Measurements from ENCODE around the gene EIF5A2.
"Not testable (repeated sequence)": the region's sequence is repeated elsewhere in the genome, so short reads cannot be mapped to it uniquely, and the experiment has no call there.

Gene EIF5A2

GRCh38 chr3:170908235-170909116 is at the start of gene EIF5A2:
Gene EIF5A2 (minus strand): TSS chr3:170908637. CDS start chr3:170907806, 831 bp downstream.
- in situ Hi-C loops (cut with MboI; ENCODE audit: low sequenced_read_pairs), result no loop called here

GRCh38 chr3:170956647-170957046 is 48.2 kb upstream of the EIF5A2 start:
- in situ Hi-C loops (cut with MboI; ENCODE audit: low sequenced_read_pairs), result no loop called here

- in situ Hi-C loops (cut with MboI; ENCODE audit: low sequenced_read_pairs), result no loop called here
These were observed 45.3 kb upstream of the EIF5A2 start for GRCh38 chr3:170953736-170954135.

GRCh38 chr3:170953229-170953628 is 44.8 kb upstream of the EIF5A2 start:
- in situ Hi-C loops (cut with MboI; ENCODE audit: low sequenced_read_pairs), result no loop called here

GRCh38 chr3:170949211-170949610 is 40.8 kb upstream of the EIF5A2 start:
- in situ Hi-C loops (cut with MboI; ENCODE audit: low sequenced_read_pairs), result no loop called here

- in situ Hi-C loops (cut with MboI; ENCODE audit: low sequenced_read_pairs), result no loop called here
These were observed 38.8 kb upstream of the EIF5A2 start for GRCh38 chr3:170947018-170947769.

GRCh38 chr3:170942011-170942410 is 33.6 kb upstream of the EIF5A2 start:
- in situ Hi-C loops (cut with MboI; ENCODE audit: low sequenced_read_pairs), result no loop called here

- in situ Hi-C loops (cut with MboI; ENCODE audit: low sequenced_read_pairs), result no loop called here
These were observed 33.1 kb upstream of the EIF5A2 start for GRCh38 chr3:170941551-170941950.

GRCh38 chr3:170933039-170933438 is 24.6 kb upstream of the EIF5A2 start:
- in situ Hi-C loops (cut with MboI; ENCODE audit: low sequenced_read_pairs), result not testable (repeated sequence)

GRCh38 chr3:170923553-170923952 is 15.1 kb upstream of the EIF5A2 start:
- in situ Hi-C loops (cut with MboI; ENCODE audit: low sequenced_read_pairs), result not testable (repeated sequence)

- in situ Hi-C loops (cut with MboI; ENCODE audit: low sequenced_read_pairs), result no loop called here
These were observed 10.3 kb upstream of the EIF5A2 start for GRCh38 chr3:170918715-170919114.

- in situ Hi-C loops (cut with MboI; ENCODE audit: low sequenced_read_pairs), result no loop called here
These were observed 6.3 kb upstream of the EIF5A2 start for GRCh38 chr3:170914690-170915089.

GRCh38 chr3:170914212-170914611 is 5.8 kb upstream of the EIF5A2 start:
- in situ Hi-C loops (cut with MboI; ENCODE audit: low sequenced_read_pairs), result no loop called here

- in situ Hi-C loops (cut with MboI; ENCODE audit: low sequenced_read_pairs), result no loop called here
These were observed 2.6 kb upstream of the EIF5A2 start for GRCh38 chr3:170911051-170911450.

GRCh38 chr3:170910542-170910941 is 2.1 kb upstream of the EIF5A2 start:
- in situ Hi-C loops (cut with MboI; ENCODE audit: low sequenced_read_pairs), result no loop called here

- in situ Hi-C loops (cut with MboI; ENCODE audit: low sequenced_read_pairs), result no loop called here
These were observed 879 bp upstream of the EIF5A2 start for GRCh38 chr3:170909129-170909903.

- in situ Hi-C loops (cut with MboI; ENCODE audit: low sequenced_read_pairs), result no loop called here
These were observed 701 bp downstream of the EIF5A2 start for GRCh38 chr3:170907637-170908234.

- in situ Hi-C loops (cut with MboI; ENCODE audit: low sequenced_read_pairs), result no loop called here
These were observed 2.6 kb downstream of the EIF5A2 start for GRCh38 chr3:170905862-170906261.

GRCh38 chr3:170903123-170903522 is 5.3 kb downstream of the EIF5A2 start:
- in situ Hi-C loops (cut with MboI; ENCODE audit: low sequenced_read_pairs), result no loop called here

GRCh38 chr3:170899455-170899854 is 9.0 kb downstream of the EIF5A2 start:
- in situ Hi-C loops (cut with MboI; ENCODE audit: low sequenced_read_pairs), result no loop called here

GRCh38 chr3:170897978-170898377 is 10.5 kb downstream of the EIF5A2 start:
- in situ Hi-C loops (cut with MboI; ENCODE audit: low sequenced_read_pairs), result no loop called here

Data from HL-60/S4 treated with phorbol 12-myristate 13-acetate at 8.2 ng/mL for 4 days and 3 days (cell line).